ENCODE measurements around the gene CCDC28A.

CCDC28A gene

GRCh38 chr6:138787138-138787537 lies 13.6 kb downstream of the CCDC28A start:
- no peak overlapping the region for H3K4me3 ChIP-seq (ENCODE audit: low read depth, low read length)
- TF ChIP-seq, protein P1, sequence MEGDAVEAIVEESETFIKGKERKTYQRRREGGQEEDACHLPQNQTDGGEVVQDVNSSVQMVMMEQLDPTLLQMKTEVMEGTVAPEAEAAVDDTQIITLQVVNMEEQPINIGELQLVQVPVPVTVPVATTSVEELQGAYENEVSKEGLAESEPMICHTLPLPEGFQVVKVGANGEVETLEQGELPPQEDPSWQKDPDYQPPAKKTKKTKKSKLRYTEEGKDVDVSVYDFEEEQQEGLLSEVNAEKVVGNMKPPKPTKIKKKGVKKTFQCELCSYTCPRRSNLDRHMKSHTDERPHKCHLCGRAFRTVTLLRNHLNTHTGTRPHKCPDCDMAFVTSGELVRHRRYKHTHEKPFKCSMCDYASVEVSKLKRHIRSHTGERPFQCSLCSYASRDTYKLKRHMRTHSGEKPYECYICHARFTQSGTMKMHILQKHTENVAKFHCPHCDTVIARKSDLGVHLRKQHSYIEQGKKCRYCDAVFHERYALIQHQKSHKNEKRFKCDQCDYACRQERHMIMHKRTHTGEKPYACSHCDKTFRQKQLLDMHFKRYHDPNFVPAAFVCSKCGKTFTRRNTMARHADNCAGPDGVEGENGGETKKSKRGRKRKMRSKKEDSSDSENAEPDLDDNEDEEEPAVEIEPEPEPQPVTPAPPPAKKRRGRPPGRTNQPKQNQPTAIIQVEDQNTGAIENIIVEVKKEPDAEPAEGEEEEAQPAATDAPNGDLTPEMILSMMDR (IDR thresholded peaks at IDR 0.05; ENCODE audit: borderline replicate concordance, insufficient read depth, low read depth, low read length): no peak

DNA sequence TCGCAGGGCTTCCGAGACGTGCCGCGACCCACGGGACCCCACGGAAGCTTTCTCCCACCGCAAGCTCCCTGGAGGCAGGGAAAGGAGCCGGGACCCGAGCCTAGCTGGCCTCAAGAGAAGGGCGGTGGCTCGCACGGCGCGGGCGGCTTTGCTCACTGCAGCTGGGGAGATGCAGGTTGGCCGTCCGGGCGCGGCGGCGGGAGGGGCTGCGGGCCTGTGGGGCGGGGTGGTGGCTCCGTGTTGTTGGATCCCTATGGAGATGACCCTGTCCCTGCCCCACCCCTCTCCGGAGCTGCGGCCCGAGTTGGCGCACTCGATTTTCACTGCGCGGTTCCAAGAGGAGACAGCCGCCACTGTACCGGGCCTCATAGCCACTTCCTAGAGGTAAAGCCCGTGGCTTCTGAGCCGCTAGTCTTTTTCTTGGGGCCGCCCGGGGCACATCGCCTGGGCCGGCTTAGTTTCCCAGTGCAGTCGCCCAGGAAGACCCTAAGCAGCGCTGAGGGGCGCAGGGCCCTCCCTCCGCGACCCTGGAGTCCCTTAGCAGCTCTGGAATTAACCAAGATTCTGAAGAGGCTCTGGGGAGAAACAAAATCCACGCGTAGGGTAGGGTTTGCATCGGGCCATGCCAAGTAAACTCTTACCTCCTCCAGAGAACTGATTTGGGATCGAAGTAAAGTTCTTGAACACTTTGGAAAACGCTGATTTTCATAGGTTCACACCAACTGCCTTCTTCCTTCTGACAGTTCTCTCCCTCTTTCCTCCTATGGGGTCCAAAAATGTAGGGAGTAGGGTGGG lies 22.4 kb downstream of the CCDC28A start, which contains the start of gene ECT2L:
ECT2L (plus strand) TSS at position 279 of the 795 bp plus-strand sequence. CDS start 17,188 bp downstream, outside the sequence.
- TF ChIP-seq, protein P1 (IDR thresholded peaks at IDR 0.05; ENCODE audit: borderline replicate concordance, insufficient read depth, low read depth, low read length): no peak
- H3K4me3 ChIP-seq (ENCODE audit: low read depth, low read length): no peak within 1 kb of the TSS

DNA sequence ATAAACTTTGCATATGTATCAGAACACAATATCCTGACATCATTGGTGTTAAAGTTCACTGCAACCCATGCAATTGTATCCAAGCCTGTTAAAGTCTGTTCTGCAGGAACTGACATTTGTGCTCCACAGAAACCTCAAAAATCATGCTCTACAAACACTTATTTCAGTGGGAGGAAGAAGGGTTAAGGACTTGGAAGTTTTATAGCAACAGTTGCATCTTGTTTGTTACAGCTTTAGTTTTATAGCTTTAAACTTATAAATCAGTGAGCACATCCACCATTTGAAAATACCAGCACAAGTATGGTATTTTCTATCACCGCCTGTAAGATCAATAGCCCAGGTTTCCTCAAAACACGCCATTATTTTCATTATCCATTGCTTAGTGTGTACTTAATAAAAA lies 23.2 kb downstream of the CCDC28A start:
- H3K4me3 ChIP-seq (ENCODE audit: low read depth, low read length): no peak overlapping the region
- TF ChIP-seq, protein P1 (IDR thresholded peaks at IDR 0.05; ENCODE audit: borderline replicate concordance, insufficient read depth, low read depth, low read length): no peak

- TF ChIP-seq, protein P1 (IDR thresholded peaks at IDR 0.05; ENCODE audit: borderline replicate concordance, insufficient read depth, low read depth, low read length): no peak
- no peak overlapping the region for H3K4me3 ChIP-seq (ENCODE audit: low read depth, low read length)
These were observed 24.4 kb downstream of the CCDC28A start for GRCh38 chr6:138797806-138798446.

GRCh38 chr6:138800377-138801150 lies 27.0 kb downstream of the CCDC28A start:
- TF ChIP-seq, protein P1 (IDR thresholded peaks at IDR 0.05; ENCODE audit: borderline replicate concordance, insufficient read depth, low read depth, low read length): no peak
- H3K4me3 ChIP-seq (ENCODE audit: low read depth, low read length): no peak overlapping the region

GRCh38 chr6:138803331-138803730 lies 29.8 kb downstream of the CCDC28A start:
- H3K4me3 ChIP-seq (ENCODE audit: low read depth, low read length): no peak overlapping the region
- TF ChIP-seq, protein P1 (IDR thresholded peaks at IDR 0.05; ENCODE audit: borderline replicate concordance, insufficient read depth, low read depth, low read length): no peak
